ENCODE data around the gene QRICH2. TPM values are rescaled to one million over a fixed set of nuclear protein-coding genes. Genes with fewer than 3 reads are reported as not detected.
A peak's percentile ranks its signal among the peaks of the same experiment; 100 is the strongest.
"Not testable (repeated sequence)": the region's sequence is repeated elsewhere in the genome, so short reads cannot be mapped to it uniquely, and the experiment has no call there.

The QRICH2 gene
- total RNA-seq, 1 donor from 2014 or later = 12.2 TPM

DNA sequence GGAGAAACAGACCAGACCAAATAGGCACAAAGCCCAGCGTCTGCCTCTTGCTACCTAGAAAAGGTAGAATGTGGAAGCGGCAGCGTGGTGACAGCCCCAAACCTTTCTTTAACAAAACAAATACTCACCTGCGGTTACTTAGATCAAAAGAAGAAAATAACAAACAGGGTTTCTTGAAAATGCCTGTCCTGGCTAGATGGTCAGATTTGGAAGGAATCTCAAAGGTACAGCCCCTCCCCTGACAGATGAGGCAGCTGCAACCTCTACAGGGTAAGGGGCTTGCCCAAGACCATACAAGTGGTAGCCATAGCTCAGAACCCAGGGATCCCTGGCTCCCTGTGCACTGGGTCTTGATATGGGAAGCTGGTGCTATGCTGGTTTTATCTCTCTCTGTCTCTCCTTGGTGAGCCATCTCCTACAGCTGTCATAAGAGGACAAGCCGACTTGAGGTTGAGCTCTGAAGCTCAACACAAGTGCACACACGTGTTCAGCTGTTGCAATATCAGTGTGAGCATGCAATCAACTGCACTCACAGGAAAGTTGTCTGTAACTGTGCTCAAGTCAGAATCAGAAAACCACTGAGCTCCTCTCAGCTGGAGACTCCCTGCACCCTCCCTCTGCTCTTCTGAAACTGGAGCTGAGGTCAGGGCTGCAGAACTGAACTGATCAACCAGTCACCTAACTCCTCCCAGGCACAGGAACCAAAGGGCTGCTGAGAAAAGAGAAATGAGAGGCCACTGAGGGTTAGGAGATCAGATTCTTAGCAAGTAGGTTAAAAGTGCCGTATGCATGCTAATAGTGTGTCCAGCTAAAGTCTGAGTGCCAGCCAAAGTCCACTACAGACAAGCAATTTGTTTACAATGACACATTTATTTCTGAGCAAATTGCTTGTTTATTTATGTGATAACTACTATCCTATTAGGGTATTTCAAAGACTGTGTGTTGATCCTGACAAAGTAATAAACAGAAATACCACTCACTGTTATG is 61.7 kb downstream of the QRICH2 start:
- no peaks in the 10 kb centered on the region for H3K9me3 Mint-ChIP-seq (ENCODE audit: unreplicated experiment)
- TF ChIP-seq, protein P1, sequence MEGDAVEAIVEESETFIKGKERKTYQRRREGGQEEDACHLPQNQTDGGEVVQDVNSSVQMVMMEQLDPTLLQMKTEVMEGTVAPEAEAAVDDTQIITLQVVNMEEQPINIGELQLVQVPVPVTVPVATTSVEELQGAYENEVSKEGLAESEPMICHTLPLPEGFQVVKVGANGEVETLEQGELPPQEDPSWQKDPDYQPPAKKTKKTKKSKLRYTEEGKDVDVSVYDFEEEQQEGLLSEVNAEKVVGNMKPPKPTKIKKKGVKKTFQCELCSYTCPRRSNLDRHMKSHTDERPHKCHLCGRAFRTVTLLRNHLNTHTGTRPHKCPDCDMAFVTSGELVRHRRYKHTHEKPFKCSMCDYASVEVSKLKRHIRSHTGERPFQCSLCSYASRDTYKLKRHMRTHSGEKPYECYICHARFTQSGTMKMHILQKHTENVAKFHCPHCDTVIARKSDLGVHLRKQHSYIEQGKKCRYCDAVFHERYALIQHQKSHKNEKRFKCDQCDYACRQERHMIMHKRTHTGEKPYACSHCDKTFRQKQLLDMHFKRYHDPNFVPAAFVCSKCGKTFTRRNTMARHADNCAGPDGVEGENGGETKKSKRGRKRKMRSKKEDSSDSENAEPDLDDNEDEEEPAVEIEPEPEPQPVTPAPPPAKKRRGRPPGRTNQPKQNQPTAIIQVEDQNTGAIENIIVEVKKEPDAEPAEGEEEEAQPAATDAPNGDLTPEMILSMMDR (IDR thresholded peaks at IDR 0.05; ENCODE audit: partially characterized antibody, unreplicated experiment) = no peak
- no peaks in the 10 kb centered on the region for H3K4me1 Mint-ChIP-seq (ENCODE audit: low read depth, unreplicated experiment)
- peaks cover 7% of the 10 kb centered on the region for H3K27me3 Mint-ChIP-seq (ENCODE audit: unreplicated experiment)
- no peak overlapping the region for H3K27ac Mint-ChIP-seq (ENCODE audit: unreplicated experiment)
- no peak for DNase-seq
- H3K4me3 Mint-ChIP-seq (ENCODE audit: unreplicated experiment) = no peak overlapping the region
- no peaks in the 10 kb centered on the region for H3K36me3 Mint-ChIP-seq (ENCODE audit: unreplicated experiment)

GRCh38 chr17:76244721-76245120 is 63.4 kb downstream of the QRICH2 start:
- H3K27ac Mint-ChIP-seq (ENCODE audit: unreplicated experiment); H3K9me3 Mint-ChIP-seq (ENCODE audit: unreplicated experiment); H3K36me3 Mint-ChIP-seq (ENCODE audit: unreplicated experiment); H3K4me1 Mint-ChIP-seq (ENCODE audit: low read depth, unreplicated experiment); H3K4me3 Mint-ChIP-seq (ENCODE audit: unreplicated experiment); DNase-seq: not testable (repeated sequence)
- H3K27me3 Mint-ChIP-seq (ENCODE audit: unreplicated experiment) = peaks cover 11% of the 10 kb centered on the region

GRCh38 chr17:76243826-76244679 is 64.0 kb downstream of the QRICH2 start:
- Mint-ChIP-seq H3K9me3 (ENCODE audit: unreplicated experiment) (peaks cover 2% of the 10 kb centered on the region), H3K27ac (ENCODE audit: unreplicated experiment) (no peak overlapping the region), H3K4me3 (ENCODE audit: unreplicated experiment) (no peak overlapping the region), H3K36me3 (ENCODE audit: unreplicated experiment) (peaks cover 3% of the 10 kb centered on the region), H3K27me3 (ENCODE audit: unreplicated experiment) (peaks cover 11% of the 10 kb centered on the region), H3K4me1 (ENCODE audit: low read depth, unreplicated experiment) (peaks cover 3% of the 10 kb centered on the region)
- TF ChIP-seq, protein P1 (IDR thresholded peaks at IDR 0.05; ENCODE audit: partially characterized antibody, unreplicated experiment) = no peak
- DNase-seq = no peak

GRCh38 chr17:76241691-76242255 is 66.3 kb downstream of the QRICH2 start:
- Mint-ChIP-seq H3K36me3 (ENCODE audit: unreplicated experiment) (peaks cover 3% of the 10 kb centered on the region), H3K4me3 (ENCODE audit: unreplicated experiment) (peak overlapping the region; percentile 93), H3K4me1 (ENCODE audit: low read depth, unreplicated experiment) (peaks cover 3% of the 10 kb centered on the region), H3K27ac (ENCODE audit: unreplicated experiment) (no peak overlapping the region), H3K9me3 (ENCODE audit: unreplicated experiment) (peaks cover 2% of the 10 kb centered on the region), H3K27me3 (ENCODE audit: unreplicated experiment) (peaks cover 14% of the 10 kb centered on the region)
- no peak for DNase-seq
- TF ChIP-seq, protein P1 (IDR thresholded peaks at IDR 0.05; ENCODE audit: partially characterized antibody, unreplicated experiment) = no peak

DNA sequence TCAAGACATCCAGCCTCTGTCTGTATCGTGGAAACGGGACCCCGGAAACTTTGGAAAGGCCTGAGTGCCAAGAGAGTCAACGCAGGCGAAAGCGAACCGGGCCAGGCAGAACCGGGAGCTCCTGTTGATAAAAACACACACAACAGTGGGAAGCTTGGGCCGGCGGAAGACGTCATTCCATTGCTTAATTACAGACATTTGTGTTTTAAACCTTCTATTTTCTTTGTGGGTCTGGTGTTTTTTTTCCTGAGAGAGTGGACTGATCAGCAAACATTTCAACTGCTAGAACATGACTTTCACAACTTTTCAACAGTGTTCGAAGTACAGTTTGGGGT is 66.9 kb downstream of the QRICH2 start:
- peak overlapping the region; percentile 93 for H3K4me3 Mint-ChIP-seq (ENCODE audit: unreplicated experiment)
- H3K4me1 Mint-ChIP-seq (ENCODE audit: low read depth, unreplicated experiment) = peaks cover 3% of the 10 kb centered on the region
- H3K27me3 Mint-ChIP-seq (ENCODE audit: unreplicated experiment) = peaks cover 14% of the 10 kb centered on the region
- TF ChIP-seq, protein P1 (IDR thresholded peaks at IDR 0.05; ENCODE audit: partially characterized antibody, unreplicated experiment) = no peak
- H3K9me3 Mint-ChIP-seq (ENCODE audit: unreplicated experiment) = peaks cover 2% of the 10 kb centered on the region
- no peak for DNase-seq
- H3K36me3 Mint-ChIP-seq (ENCODE audit: unreplicated experiment) = peaks cover 3% of the 10 kb centered on the region
- no peak overlapping the region for H3K27ac Mint-ChIP-seq (ENCODE audit: unreplicated experiment)

Data from glutamatergic neuron (in vitro differentiated cells).